ENCODE data around the gene GOLGA6L2. TPM values are rescaled to one million over a fixed set of nuclear protein-coding genes. Genes with fewer than 3 reads are reported as not detected.

Gene GOLGA6L2
- total RNA-seq, 1 donor from 2014 or later = not detected

DNA sequence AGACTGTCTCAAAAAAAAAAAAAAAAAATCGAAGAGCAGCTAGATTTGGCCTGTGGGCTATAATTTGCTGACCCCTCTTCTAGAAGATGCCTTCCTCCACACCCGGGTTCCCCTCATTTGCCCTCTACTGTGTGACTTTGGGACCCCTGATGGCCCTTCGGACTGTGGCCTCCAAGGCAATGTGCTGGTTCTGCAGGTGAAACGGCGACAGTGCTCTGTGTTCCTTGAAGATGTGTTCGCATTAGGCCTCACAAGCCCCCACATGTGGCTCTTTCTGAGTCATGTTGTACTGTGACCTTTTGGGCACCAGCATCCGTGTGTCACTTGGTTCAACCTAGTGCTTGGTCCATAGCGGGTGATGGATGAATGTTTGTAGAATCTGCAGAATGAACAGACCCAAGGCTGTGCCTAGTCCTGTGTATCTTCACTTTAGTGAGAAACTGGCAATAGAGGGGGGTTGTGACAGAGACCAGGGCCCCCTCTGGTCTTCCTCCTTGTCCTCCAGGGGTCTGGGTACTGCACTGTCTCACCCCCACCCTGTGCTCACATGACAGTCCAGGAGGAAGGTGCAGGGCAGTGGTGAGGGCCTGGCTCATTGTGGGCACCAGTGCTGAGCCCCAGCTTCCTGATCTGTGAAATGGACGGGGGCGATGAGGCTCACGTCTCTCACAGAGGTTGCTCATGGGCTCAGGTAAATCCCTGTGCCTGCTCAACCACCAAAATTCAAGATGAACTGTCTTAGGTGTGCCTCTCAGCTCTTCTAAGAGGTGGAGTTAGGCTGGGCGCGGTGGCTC lies 22.7 kb downstream of the GOLGA6L2 start:
- Mint-ChIP-seq H3K27ac (ENCODE audit: unreplicated experiment) (no peak overlapping the region), H3K4me3 (ENCODE audit: unreplicated experiment) (no peak overlapping the region), H3K9me3 (ENCODE audit: unreplicated experiment) (peaks cover 2% of the 10 kb centered on the region), H3K4me1 (ENCODE audit: low read depth, unreplicated experiment) (no peaks in the 10 kb centered on the region), H3K36me3 (ENCODE audit: unreplicated experiment) (no peaks in the 10 kb centered on the region), H3K27me3 (ENCODE audit: unreplicated experiment) (peaks cover 4% of the 10 kb centered on the region)
- DNase-seq = no peak
- TF ChIP-seq, protein P1, sequence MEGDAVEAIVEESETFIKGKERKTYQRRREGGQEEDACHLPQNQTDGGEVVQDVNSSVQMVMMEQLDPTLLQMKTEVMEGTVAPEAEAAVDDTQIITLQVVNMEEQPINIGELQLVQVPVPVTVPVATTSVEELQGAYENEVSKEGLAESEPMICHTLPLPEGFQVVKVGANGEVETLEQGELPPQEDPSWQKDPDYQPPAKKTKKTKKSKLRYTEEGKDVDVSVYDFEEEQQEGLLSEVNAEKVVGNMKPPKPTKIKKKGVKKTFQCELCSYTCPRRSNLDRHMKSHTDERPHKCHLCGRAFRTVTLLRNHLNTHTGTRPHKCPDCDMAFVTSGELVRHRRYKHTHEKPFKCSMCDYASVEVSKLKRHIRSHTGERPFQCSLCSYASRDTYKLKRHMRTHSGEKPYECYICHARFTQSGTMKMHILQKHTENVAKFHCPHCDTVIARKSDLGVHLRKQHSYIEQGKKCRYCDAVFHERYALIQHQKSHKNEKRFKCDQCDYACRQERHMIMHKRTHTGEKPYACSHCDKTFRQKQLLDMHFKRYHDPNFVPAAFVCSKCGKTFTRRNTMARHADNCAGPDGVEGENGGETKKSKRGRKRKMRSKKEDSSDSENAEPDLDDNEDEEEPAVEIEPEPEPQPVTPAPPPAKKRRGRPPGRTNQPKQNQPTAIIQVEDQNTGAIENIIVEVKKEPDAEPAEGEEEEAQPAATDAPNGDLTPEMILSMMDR (IDR thresholded peaks at IDR 0.05; ENCODE audit: partially characterized antibody, unreplicated experiment) = no peak

DNA sequence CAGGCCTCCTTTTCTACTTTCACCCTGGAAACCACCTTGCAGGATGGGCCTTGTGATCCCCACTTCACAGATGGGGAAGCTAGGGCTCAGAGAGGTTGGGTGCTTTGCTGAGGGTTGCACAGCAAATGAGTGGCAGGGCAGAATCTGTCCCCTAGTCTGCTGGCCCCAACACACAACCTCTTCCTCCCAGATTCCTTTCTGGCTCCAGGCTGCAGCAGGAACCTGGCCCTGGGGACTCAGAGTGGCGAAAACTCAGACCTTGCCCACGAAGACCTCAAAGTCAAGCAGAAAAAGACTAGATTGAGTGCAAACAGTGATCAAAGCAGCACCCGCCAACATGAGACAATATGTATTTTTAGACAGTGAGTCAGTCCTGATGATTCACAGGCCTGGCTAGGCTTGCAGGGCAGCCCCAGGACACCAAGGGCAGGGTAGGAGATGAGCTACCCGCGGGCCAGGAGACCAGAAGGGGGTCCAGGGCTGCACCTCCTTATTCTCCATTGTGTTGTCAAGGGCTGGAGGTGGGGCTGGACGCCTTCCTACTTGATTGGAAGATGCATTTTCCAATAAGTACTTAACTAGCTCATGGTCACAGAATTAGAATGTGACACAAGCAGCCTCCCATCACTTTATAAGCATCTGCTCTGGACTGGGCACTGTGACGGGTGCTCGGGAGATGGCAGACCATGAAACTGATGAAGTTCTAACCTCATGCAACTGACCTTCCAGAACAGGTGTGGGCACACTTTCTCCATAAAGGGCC lies 23.9 kb downstream of the GOLGA6L2 start:
- Mint-ChIP-seq H3K27ac (ENCODE audit: unreplicated experiment) (no peak overlapping the region), H3K4me1 (ENCODE audit: low read depth, unreplicated experiment) (no peaks in the 10 kb centered on the region), H3K36me3 (ENCODE audit: unreplicated experiment) (no peaks in the 10 kb centered on the region), H3K9me3 (ENCODE audit: unreplicated experiment) (peaks cover 2% of the 10 kb centered on the region), H3K27me3 (ENCODE audit: unreplicated experiment) (peaks cover 4% of the 10 kb centered on the region), H3K4me3 (ENCODE audit: unreplicated experiment) (no peak overlapping the region)
- DNase-seq = no peak
- TF ChIP-seq, protein P1 (IDR thresholded peaks at IDR 0.05; ENCODE audit: partially characterized antibody, unreplicated experiment) = no peak

DNA sequence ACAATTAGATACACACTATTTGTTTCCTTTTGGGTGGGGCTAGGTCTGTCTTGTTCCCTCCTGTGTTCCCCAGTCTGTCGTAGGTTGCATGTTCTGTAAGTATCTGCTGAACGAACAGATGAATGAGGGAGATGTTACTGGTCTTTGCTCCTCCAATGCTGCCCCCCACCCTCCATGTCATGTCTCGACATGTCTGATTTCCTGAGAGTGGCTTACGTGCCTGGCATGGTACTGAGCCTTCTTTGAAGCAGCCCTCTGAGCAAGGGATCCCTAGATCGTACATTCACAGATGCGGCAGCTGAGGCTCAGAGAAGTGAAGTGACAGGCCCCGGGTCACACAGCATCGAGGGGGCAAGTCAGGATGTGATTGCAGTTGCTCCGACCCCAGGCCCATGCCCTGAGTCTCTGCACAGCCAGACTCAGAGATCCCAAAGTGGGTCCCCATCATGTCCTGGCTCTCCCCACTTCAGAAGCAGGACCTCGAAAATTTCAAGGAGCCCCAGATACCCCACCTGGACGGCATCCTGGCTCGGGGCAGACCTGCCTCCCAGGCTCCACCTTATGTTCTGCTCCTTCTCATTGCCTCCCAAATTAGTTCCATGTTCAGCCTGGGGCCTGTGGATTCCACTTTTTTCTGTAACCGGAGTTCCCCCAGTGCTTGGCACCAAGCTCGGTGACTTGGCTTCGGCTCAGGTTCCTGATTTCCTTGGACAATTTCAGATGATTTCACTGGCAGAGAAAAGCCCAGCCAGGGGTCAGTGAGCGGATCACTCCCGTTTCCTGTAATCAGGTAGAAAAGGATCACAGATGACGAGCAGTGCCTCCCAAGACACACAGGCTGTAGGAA lies 24.7 kb downstream of the GOLGA6L2 start:
- DNase-seq = no peak
- TF ChIP-seq, protein P1 (IDR thresholded peaks at IDR 0.05; ENCODE audit: partially characterized antibody, unreplicated experiment) = no peak
- Mint-ChIP-seq H3K4me1 (ENCODE audit: low read depth, unreplicated experiment) (no peaks in the 10 kb centered on the region), H3K4me3 (ENCODE audit: unreplicated experiment) (no peak overlapping the region), H3K27me3 (ENCODE audit: unreplicated experiment) (peaks cover 4% of the 10 kb centered on the region), H3K9me3 (ENCODE audit: unreplicated experiment) (peaks cover 2% of the 10 kb centered on the region), H3K27ac (ENCODE audit: unreplicated experiment) (no peak overlapping the region), H3K36me3 (ENCODE audit: unreplicated experiment) (no peaks in the 10 kb centered on the region)

DNA sequence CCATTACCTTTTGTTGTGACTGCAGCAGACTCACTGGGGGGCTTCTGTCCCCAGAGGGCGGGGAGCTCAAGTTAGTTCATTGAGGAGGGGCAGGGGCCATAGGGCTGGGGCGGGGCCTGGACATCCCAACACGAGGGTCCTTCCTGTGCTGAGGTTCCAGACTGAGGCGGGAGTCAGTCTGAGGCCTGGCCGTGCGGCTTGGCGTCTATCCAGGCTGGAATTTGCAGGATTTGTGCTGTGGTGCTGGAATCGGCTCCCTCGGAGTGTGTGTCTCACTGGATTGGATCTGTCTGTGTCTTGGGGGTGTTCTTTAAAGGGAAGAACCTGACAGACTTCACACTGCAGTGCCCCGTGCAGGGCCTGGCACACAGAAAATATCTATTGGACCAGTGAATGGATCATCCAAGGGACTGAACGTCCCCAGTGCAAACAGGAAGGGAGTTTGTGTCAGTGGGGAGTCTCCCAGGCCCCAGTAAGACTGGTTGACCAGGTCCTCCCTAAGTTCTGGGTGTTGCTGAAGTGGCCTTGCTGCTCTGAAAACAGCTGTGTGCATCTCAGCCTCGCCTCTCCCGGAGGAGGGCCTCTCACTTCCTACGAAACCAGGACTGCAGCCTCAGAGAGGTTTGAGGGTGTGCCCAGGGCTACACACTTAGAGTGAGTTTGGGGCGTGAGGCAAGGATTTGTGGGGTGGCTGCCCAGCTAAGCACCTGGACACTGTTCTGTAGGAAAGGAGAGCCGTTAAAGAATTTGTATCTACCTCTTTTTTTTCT lies 26.1 kb downstream of the GOLGA6L2 start:
- Mint-ChIP-seq H3K4me3 (ENCODE audit: unreplicated experiment) (no peak overlapping the region), H3K4me1 (ENCODE audit: low read depth, unreplicated experiment) (no peaks in the 10 kb centered on the region), H3K9me3 (ENCODE audit: unreplicated experiment) (peaks cover 4% of the 10 kb centered on the region), H3K27ac (ENCODE audit: unreplicated experiment) (no peak overlapping the region), H3K36me3 (ENCODE audit: unreplicated experiment) (no peaks in the 10 kb centered on the region), H3K27me3 (ENCODE audit: unreplicated experiment) (peaks cover 4% of the 10 kb centered on the region)
- TF ChIP-seq, protein P1 (IDR thresholded peaks at IDR 0.05; ENCODE audit: partially characterized antibody, unreplicated experiment) = no peak
- no peak for DNase-seq

Measured in glutamatergic neuron (in vitro differentiated cells).